Thyroid gland (tissue), 4 donors: ENCODE data around the gene EXOC1L. TPM values are rescaled to one million over a fixed set of nuclear protein-coding genes. Genes with fewer than 3 reads are reported as not detected.

Experiments
- small RNA-seq: library from RNA; depleted of rRNA; stranded (forward); fragments of <200 nt; gene quantifications from one replicate; pipeline ENCODE3, GENCODE V24; 2016
- total RNA-seq, 4 donors: library from RNA; depleted of rRNA; stranded (reverse); fragments of >200 nt; gene quantifications; one replicate each; pipeline ENCODE4 v1.2.3, GENCODE V29; 2016

Gene EXOC1L
- total RNA-seq, 4 donors from 2014 or later, result not detected

Small RNA genes lying within 50 kb of the gene (small RNA-seq; reads per million reads assigned to genes)
- gene RNU6-276P (not detected), gene RNU6-652P (not detected)

Other genes with a start within 250 kb of the EXOC1L start
- not detected for gene PDCL2, start 227.5 kb upstream of the EXOC1L start, total RNA-seq
- gene NMU, start 183.5 kb upstream of the EXOC1L start, total RNA-seq, result 1 to 10 TPM in 1 of 4 donors, under 1 TPM in 1, not detected in 2; 0.88 to 9.0 TPM
- gene EXOC1, start 33.9 kb downstream of the EXOC1L start, total RNA-seq, result 10 to 100 TPM; 32.9 to 38.3 (median 34.5) TPM
- 10 to 100 TPM in 2 of 4 donors, 1 to 10 TPM in 2; 5.3 to 21.1 (median 10.1) TPM for gene CEP135, start 129.2 kb downstream of the EXOC1L start, total RNA-seq